Measurements from ENCODE around the gene IGFN1. TPM values are rescaled to one million over a fixed set of nuclear protein-coding genes. Genes with fewer than 3 reads are reported as not detected.
A peak's percentile ranks its signal among the peaks of the same experiment; 100 is the strongest.
"Not testable (repeated sequence)": the region's sequence is repeated elsewhere in the genome, so short reads cannot be mapped to it uniquely, and the experiment has no call there.

Gene IGFN1
- total RNA-seq, 1 experiment from 2014 or later = 0.04 TPM

DNA sequence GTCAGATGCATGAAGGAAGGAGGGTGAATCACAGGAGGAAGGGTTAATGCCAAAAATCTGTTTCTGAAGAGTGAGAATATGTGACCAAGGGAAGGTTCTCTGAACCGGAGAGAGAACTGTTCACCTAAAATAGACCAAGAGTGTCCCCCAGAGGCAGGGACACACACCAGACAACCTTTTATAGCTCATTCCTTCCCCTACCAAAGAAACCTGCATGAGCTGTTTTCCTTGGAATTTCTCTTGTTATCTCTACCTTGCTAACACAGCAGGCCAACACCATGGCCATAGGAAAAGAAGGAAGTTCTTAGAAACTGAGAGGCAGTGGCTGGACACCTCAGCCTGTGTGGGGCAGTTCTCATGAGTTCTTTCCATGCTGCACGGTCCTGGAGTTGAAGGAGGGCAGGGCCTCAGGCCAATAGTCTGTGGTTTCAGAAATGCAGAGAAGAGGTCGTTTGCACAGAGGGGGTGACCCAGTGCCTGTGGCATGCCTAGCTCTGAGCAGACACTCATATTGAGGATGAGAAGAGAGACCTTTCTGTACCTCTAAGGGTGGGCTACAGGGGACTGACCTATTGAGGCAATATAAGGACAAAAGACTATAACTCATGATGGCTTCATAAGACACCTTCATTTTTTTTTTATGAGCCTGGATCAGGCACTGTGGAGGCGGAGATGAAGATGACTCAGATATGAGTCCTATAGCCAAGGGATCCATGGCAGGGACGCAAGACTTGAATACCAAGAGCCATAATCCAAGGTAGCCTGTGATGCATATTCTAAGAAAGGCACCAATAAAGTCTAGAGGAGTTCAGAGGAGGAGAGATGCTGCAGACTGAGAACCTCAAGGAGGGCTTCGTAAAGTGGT is 39.4 kb downstream of the IGFN1 start:
- BruUV-seq (replicated peaks) = no TSS peak
- peak; percentile 92 for ATAC-seq

GRCh38 chr1:201230676-201231075 is 40.1 kb downstream of the IGFN1 start:
- ChIA-PET POLR2A (ENCODE audit: unreplicated experiment) (interaction anchor here (0.6 kb wide), 1 partner anchor 158 kb away, joined by 6 read pairs; no protein-coding TSS in a partner anchor), CTCF (interaction anchor here (1.5 kb wide), 1 partner anchor 259 kb away, joined by 9 read pairs; no protein-coding TSS in a partner anchor)
- no peak overlapping the region for H2AFZ ChIP-seq (ENCODE audit: low read length)
- no peaks in the 10 kb centered on the region for H3K79me2 ChIP-seq (ENCODE audit: low read length)
- H3K4me2 ChIP-seq (ENCODE audit: low read length) = peak overlapping the region; percentile 59
- no peaks in the 10 kb centered on the region for H3K36me3 ChIP-seq (ENCODE audit: low read depth, low read length)
- H3K4me1 ChIP-seq (ENCODE audit: insufficient read depth, low read length) = peaks cover 21% of the 10 kb centered on the region
- H3K27ac ChIP-seq (ENCODE audit: low read length) = no peak overlapping the region
- no peaks in the 10 kb centered on the region for H3K27me3 ChIP-seq (ENCODE audit: low read length)
- H4K20me1 ChIP-seq (ENCODE audit: low read length) = no peaks in the 10 kb centered on the region
- intact Hi-C loops (cut with micrococcal nuclease) = loop anchor here (1.0 to 2.0 kb wide), 2 partner anchors 60 to 76 kb away; partner anchors contain the start of gene TMEM9
- no peak overlapping the region for H3K9ac ChIP-seq (ENCODE audit: low read length)
- H3K9me2 ChIP-seq (replicated peaks; ENCODE audit: low read length) = no peaks in the 10 kb centered on the region
- H3K4me3 ChIP-seq (ENCODE audit: low read length) = no peak overlapping the region
- peaks cover 9% of the 10 kb centered on the region for H3F3A ChIP-seq (ENCODE audit: low read length, unreplicated experiment)
- DNase-seq (no peak), ATAC-seq (no peak)
- TF ChIP-seq EZH2 (IDR thresholded peaks at IDR 0.05; ENCODE audit: low read length, unreplicated experiment) (no peak), CTCF (conservative IDR thresholded peaks at IDR 0.05; ENCODE audit: low read depth, low read length) (no peak), EZH2phosphoT487 (IDR thresholded peaks at IDR 0.05; ENCODE audit: borderline replicate concordance, low read length) (no peak)
- no peaks in the 10 kb centered on the region for H3K9me3 ChIP-seq (ENCODE audit: low read length)
- BruUV-seq (replicated peaks) = no TSS peak

More for the DNA sequence above, 39.4 kb downstream of the IGFN1 start:
- Histone ChIP-seq H3K36me3 (ENCODE audit: low read depth, low read length) (no peaks in the 10 kb centered on the region), H3K4me1 (ENCODE audit: insufficient read depth, low read length) (peaks cover 21% of the 10 kb centered on the region), H4K20me1 (ENCODE audit: low read length) (no peaks in the 10 kb centered on the region), H2AFZ (ENCODE audit: low read length) (peak overlapping the region; percentile 43), H3K27ac (ENCODE audit: low read length) (peak overlapping the region; percentile 54), H3K4me2 (ENCODE audit: low read length) (peak overlapping the region; percentile 59), H3K27me3 (ENCODE audit: low read length) (no peaks in the 10 kb centered on the region), H3K4me3 (ENCODE audit: low read length) (peak overlapping the region; percentile 3; the same call in 1 of the 2 replicates), H3K9me2 (replicated peaks; ENCODE audit: low read length) (no peaks in the 10 kb centered on the region), H3F3A (ENCODE audit: low read length, unreplicated experiment) (peaks cover 9% of the 10 kb centered on the region), H3K79me2 (ENCODE audit: low read length) (no peaks in the 10 kb centered on the region), H3K9ac (ENCODE audit: low read length) (no peak overlapping the region; the same call in 1 of the 2 replicates), H3K9me3 (ENCODE audit: low read length) (no peaks in the 10 kb centered on the region)
- ChIA-PET POLR2A (ENCODE audit: unreplicated experiment) (interaction anchor here (0.7 kb wide), 1 partner anchor 24 kb away, joined by 5 read pairs; no protein-coding TSS in a partner anchor), CTCF (interaction anchor here (0.6 to 1.5 kb wide), 14 partner anchors 60 to 464 kb away, joined by 3 to 10 read pairs (median 4); no protein-coding TSS in a partner anchor)
- TF ChIP-seq EZH2phosphoT487 (IDR thresholded peaks at IDR 0.05; ENCODE audit: borderline replicate concordance, low read length) (no peak), CTCF (conservative IDR thresholded peaks at IDR 0.05; ENCODE audit: low read depth, low read length) (peak; percentile 91)
- peak; percentile 99 for DNase-seq
- intact Hi-C loops (cut with micrococcal nuclease) = loop anchor here (1.0 to 2.0 kb wide), 2 partner anchors 59 to 76 kb away; partner anchors contain the start of gene TMEM9

DNA sequence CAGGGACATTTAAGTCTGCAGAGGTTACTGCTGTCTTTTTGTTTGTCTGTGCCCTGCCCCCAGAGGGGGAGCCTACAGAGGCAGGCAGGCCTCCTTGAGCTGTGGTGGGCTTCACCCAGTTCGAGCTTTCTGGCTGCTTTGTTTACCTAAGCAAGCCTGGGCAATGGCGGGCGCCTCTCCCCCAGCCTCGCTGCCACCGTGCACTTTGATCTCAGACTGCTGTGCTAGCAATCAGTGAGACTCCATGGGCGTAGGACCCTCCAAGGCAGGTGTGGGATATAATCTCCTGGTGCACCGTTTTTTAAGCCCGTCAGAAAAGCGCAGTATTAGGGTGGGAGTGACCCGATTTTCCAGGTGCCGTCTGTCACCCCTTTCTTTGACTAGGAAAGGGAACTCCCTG is 49.0 kb downstream of the IGFN1 start:
- CTCF ChIA-PET = not testable (repeated sequence)

More for the DNA sequence above, 49.0 kb downstream of the IGFN1 start:
- H2AFZ ChIP-seq (ENCODE audit: low read length); H3K4me2 ChIP-seq (ENCODE audit: low read length); intact Hi-C loops (cut with micrococcal nuclease); H3K27ac ChIP-seq (ENCODE audit: low read length); BruUV-seq (replicated peaks); POLR2A ChIA-PET (ENCODE audit: unreplicated experiment); DNase-seq; H3K4me3 ChIP-seq (ENCODE audit: low read length); H3K79me2 ChIP-seq (ENCODE audit: low read length); H3K9ac ChIP-seq (ENCODE audit: low read length); H3K9me2 ChIP-seq (replicated peaks; ENCODE audit: low read length); H3K36me3 ChIP-seq (ENCODE audit: low read depth, low read length); H3F3A ChIP-seq (ENCODE audit: low read length, unreplicated experiment); H4K20me1 ChIP-seq (ENCODE audit: low read length); H3K4me1 ChIP-seq (ENCODE audit: insufficient read depth, low read length); H3K9me3 ChIP-seq (ENCODE audit: low read length); ATAC-seq: not testable (repeated sequence)
- peaks cover 44% of the 10 kb centered on the region for H3K27me3 ChIP-seq (ENCODE audit: low read length)
